Stomach (tissue), 9 donors: ENCODE measurements around the gene ANKRD49. TPM values are rescaled to one million over a fixed set of nuclear protein-coding genes. Genes with fewer than 3 reads are reported as not detected.

ENCODE experiments used
- DNase-seq, 2 donors: peaks; one replicate each; pipeline versions ENCODE4 v3.0.0 to v3.0.0-alpha.2; 2013 to 2019
- H3K27ac ChIP-seq, 5 donors: fragments of 200-600 bp in 4 of 5; sonication (generic) in 4 of 5; one replicate each; pipeline ENCODE4 v1.5.1; 2013 to 2019; ENCODE audit warnings: mild to moderate bottlenecking in 1 of 5, moderate library complexity in 1 of 5
- H3K27me3 ChIP-seq, 3 donors: fragments of 200-600 bp; sonication (generic); one replicate each; pipeline ENCODE4 v1.5.1; 2017 to 2019; ENCODE audit warnings: mixed run types in 1 of 3
- H3K36me3 ChIP-seq, 4 donors: fragments of 200-600 bp; sonication (generic); 1 replicate in 3 of 4; 2 replicates in 1 of 4; pipeline ENCODE4 v1.5.1; 2016 to 2019
- H3K4me1 ChIP-seq, 4 donors: fragments of 200-600 bp; sonication (generic); one replicate each; pipeline ENCODE4 v1.5.1; 2016 to 2019
- H3K4me3 ChIP-seq, 4 donors: fragments of 200-600 bp; sonication (generic) in 3 of 4; one replicate each; pipeline ENCODE4 v1.5.1; 2016 to 2019; ENCODE audit warnings: mild to moderate bottlenecking in 1 of 4
- H3K9me3 ChIP-seq, 4 donors: fragments of 200-600 bp; sonication (generic); one replicate each; pipeline ENCODE4 v1.5.1; 2016 to 2019
- EP300 ChIP-seq: sonication (generic); formaldehyde crosslinking; IDR thresholded peaks from one replicate; pipeline ENCODE4 v1.6.1; 2017; ENCODE audit warnings: antibody characterized with exemption
- POLR2A ChIP-seq, 4 donors: fragments of 450-650 bp; IDR thresholded peaks; one replicate each; pipeline ENCODE4 v1.6.1; 2016; ENCODE audit warnings: antibody characterized with exemption in 4 of 4, control low read depth in 2 of 4, mild to moderate bottlenecking in 1 of 4, moderate library complexity in 1 of 4
- POLR2AphosphoS5 ChIP-seq, 3 donors: sonication (generic); formaldehyde crosslinking; IDR thresholded peaks; one replicate each; pipeline ENCODE4 v1.6.1; 2016; ENCODE audit warnings: antibody characterized with exemption in 3 of 3
- WGBS, 5 donors: extraction: QIAGEN DNeasy Blood & Tissue Kit in 3 of 5; methylation state at CpG; one replicate each; pipeline versions ENCODE4 v1.1.5 to v1.1.7; 2013 to 2018; 5-methylcytosine and 5-hydroxymethylcytosine counted together
- intact Hi-C: fragments of 100-400 bp; cut with DNase I; formaldehyde crosslinking; loops from one replicate; pipeline ENCODE4 v1.15.1; 2023; ENCODE audit warnings: low total_unique reads
- polyA plus RNA-seq, 3 donors: library from polyadenylated mRNA; stranded (reverse); fragments of 200-250 nt; gene quantifications; one replicate each; pipeline ENCODE4 v1.2.3, GENCODE V29; 2013
- small RNA-seq, 4 donors: library from RNA; depleted of rRNA; stranded (forward); fragments of <200 nt; gene quantifications; one replicate each; pipeline ENCODE3, GENCODE V24; 2016
- total RNA-seq, 5 donors: library from RNA; depleted of rRNA; stranded (reverse); fragments of >200 nt; gene quantifications; one replicate each; pipeline versions ENCODE4 v1.1.0 to v1.2.3, GENCODE V29; 2014 to 2016
- TF ChIP-seq, protein P1 (sequence below), 7 experiments: fragments of 450-650 bp in 4 of 7; fragments of 200-600 bp in 3 of 7; sonication (generic) in 3 of 7; IDR thresholded peaks; one replicate each; pipeline ENCODE4 v1.5.1; 2016 to 2019; ENCODE audit warnings: antibody characterized with exemption in 7 of 7, control low read depth in 2 of 7, mild to moderate bottlenecking in 1 of 7
- donor health status: healthy with polysubstance abuse.
- donor health status: Bipolar disorder and iron deficiency.
- donor health status: healthy.

The ANKRD49 gene
- total and polyA plus RNA-seq, 8 donors, result 0.87 to 77.0 (median 15.8) TPM

DNA sequence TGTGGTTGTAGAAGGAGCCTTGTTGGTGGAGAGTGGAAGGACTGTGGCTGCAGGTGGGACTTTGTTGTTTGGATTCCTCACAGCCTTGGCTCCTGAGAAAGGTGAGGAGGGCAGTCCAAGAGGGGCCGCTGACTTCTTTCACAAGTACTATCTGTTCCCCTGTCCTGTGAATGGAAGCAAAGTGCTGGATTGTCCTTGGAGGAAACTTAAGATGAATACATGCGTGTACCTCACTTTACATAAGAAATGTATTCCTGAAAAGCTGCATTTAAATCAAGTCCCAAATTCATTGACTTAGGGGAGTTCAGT, 52.3 kb downstream of the ANKRD49 start:
- peak overlapping the region; percentile 54 to 86 (median 82) for H3K4me3 ChIP-seq
- peaks cover 37 to 76% (median 59%) of the 10 kb centered on the region in 4 donors for H3K4me1 ChIP-seq
- 29 to 64% (median 38%) methylated on average over 2 of the region's 2 CpGs for WGBS, 5 donors
- TF ChIP-seq EP300 (no peak), POLR2A (IDR thresholded peaks at IDR 0.05) (no peak), POLR2AphosphoS5 (IDR thresholded peaks at IDR 0.05) (no peak)
- TF ChIP-seq, protein P1, sequence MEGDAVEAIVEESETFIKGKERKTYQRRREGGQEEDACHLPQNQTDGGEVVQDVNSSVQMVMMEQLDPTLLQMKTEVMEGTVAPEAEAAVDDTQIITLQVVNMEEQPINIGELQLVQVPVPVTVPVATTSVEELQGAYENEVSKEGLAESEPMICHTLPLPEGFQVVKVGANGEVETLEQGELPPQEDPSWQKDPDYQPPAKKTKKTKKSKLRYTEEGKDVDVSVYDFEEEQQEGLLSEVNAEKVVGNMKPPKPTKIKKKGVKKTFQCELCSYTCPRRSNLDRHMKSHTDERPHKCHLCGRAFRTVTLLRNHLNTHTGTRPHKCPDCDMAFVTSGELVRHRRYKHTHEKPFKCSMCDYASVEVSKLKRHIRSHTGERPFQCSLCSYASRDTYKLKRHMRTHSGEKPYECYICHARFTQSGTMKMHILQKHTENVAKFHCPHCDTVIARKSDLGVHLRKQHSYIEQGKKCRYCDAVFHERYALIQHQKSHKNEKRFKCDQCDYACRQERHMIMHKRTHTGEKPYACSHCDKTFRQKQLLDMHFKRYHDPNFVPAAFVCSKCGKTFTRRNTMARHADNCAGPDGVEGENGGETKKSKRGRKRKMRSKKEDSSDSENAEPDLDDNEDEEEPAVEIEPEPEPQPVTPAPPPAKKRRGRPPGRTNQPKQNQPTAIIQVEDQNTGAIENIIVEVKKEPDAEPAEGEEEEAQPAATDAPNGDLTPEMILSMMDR (IDR thresholded peaks at IDR 0.05), result no peak
- H3K27ac ChIP-seq, result peak overlapping the region; percentile 95 to 98 (median 96)
- no peaks in the 10 kb centered on the region for H3K27me3 ChIP-seq
- H3K9me3 ChIP-seq, result no peaks in the 10 kb centered on the region
- no peaks in the 10 kb centered on the region for H3K36me3 ChIP-seq
- no peak for DNase-seq
- intact Hi-C loops, result no loop called here

DNA sequence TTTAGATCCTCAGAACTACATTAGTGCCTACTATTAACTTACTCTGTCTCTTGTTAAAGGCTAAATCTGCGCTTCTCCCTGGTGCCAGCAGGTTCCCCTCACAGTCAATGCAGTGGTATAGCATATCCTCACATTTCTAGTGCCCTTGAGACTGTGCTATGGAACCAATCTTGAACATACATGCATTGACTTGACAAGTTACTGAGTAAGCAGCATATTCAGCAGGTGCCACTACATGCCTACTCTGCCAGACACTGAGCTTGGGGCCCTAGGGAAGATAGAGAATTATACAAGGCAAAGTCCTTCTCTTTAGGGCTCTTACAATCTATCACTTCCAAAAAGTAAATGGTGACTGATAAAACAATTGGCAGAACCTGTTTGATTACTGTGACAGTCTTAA, 53.1 kb downstream of the ANKRD49 start:
- Histone ChIP-seq H3K27ac (peak overlapping the region in 4 of 5 donors; percentile 14 to 98 (median 64)), H3K27me3 (no peaks in the 10 kb centered on the region), H3K36me3 (no peaks in the 10 kb centered on the region), H3K4me3 (peak overlapping the region; percentile 54 to 86 (median 82)), H3K9me3 (no peaks in the 10 kb centered on the region), H3K4me1 (peaks cover 37 to 82% (median 62%) of the 10 kb centered on the region in 4 donors)
- intact Hi-C loops, result no loop called here
- peak in 2 of 3 donors; percentile 32 to 43 for TF ChIP-seq POLR2AphosphoS5 (IDR thresholded peaks at IDR 0.05)
- TF ChIP-seq EP300, result no peak
- TF ChIP-seq, protein P1 (IDR thresholded peaks at IDR 0.05), result no peak
- TF ChIP-seq POLR2A (IDR thresholded peaks at IDR 0.05), result no peak
- DNase-seq, result peak in 1 of 2 donors; percentile 60
- WGBS, 5 donors, result 31 to 62% (median 38%) methylated on average over 1 of the region's 1 CpG

DNA sequence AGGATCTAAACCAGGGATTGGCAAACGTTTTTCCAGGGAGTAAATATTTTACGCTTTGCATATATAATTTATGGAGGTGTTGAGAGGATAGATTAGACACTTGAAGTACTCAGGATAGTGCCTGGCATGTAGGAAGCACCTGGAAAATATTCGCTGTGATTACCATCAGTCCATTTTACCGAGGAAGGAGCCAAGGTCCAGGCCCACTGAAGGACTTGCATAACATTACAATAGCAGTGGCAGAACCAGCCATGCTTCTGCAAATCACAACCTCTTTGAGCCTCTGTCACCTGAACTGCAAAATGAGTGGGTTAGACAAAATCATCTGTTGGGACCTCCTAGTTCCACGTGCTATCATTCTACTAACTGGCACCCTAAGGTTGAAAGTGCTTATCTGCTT, 55.4 kb downstream of the ANKRD49 start:
- H3K4me1 ChIP-seq, result peaks cover 36 to 77% (median 55%) of the 10 kb centered on the region in 4 donors
- TF ChIP-seq POLR2A (IDR thresholded peaks at IDR 0.05) (no peak), EP300 (no peak), POLR2AphosphoS5 (IDR thresholded peaks at IDR 0.05) (no peak)
- intact Hi-C loops, result no loop called here
- WGBS, 5 donors, result 47 to 54% (median 52%) methylated on average over 5 of the region's 5 CpGs
- no peaks in the 10 kb centered on the region for H3K9me3 ChIP-seq
- H3K27ac ChIP-seq, result no peak overlapping the region
- H3K36me3 ChIP-seq, result no peaks in the 10 kb centered on the region
- H3K4me3 ChIP-seq, result peak overlapping the region in 2 of 4 donors; percentile 16 to 54
- DNase-seq, result no peak
- no peaks in the 10 kb centered on the region for H3K27me3 ChIP-seq

Small RNA genes within 50 kb of the gene (small RNA-seq; reads per million reads assigned to genes)
- 0 to 0.49 (median 0) reads per million in 4 donors for gene MIR548L

Other genes starting within 250 kb of the ANKRD49 start
- not detected for gene IZUMO1R, start 189.4 kb upstream of the ANKRD49 start, total RNA-seq
- gene IZUMO1R, start 189.4 kb upstream of the ANKRD49 start, polyA plus RNA-seq, result not detected
- gene GPR83, start 92.6 kb upstream of the ANKRD49 start, total RNA-seq, result under 1 TPM in 1 of 5 donors, not detected in 4; under 0.01 TPM
- gene GPR83, start 92.6 kb upstream of the ANKRD49 start, polyA plus RNA-seq, result under 1 TPM in 1 of 3 donors, not detected in 2; 0.05 TPM
- 10 to 100 TPM in 3 of 5 donors, 1 to 10 TPM in 2; 2.0 to 39.3 (median 10.5) TPM for gene MRE11, start 140 bp upstream of the ANKRD49 start, total RNA-seq
- gene MRE11, start 140 bp upstream of the ANKRD49 start, polyA plus RNA-seq, result 1 to 10 TPM; 1.5 to 5.9 (median 3.5) TPM
- not detected for gene C11orf97, start 18.5 kb downstream of the ANKRD49 start, total RNA-seq
- gene C11orf97, start 18.5 kb downstream of the ANKRD49 start, polyA plus RNA-seq, result not detected
- 10 to 100 TPM in 3 of 5 donors, 1 to 10 TPM in 1, under 1 TPM in 1; 0.58 to 19.7 (median 18.2) TPM for gene FUT4, start 49.9 kb downstream of the ANKRD49 start, total RNA-seq
- 1 to 10 TPM; 1.4 to 4.1 (median 2.7) TPM for gene FUT4, start 49.9 kb downstream of the ANKRD49 start, polyA plus RNA-seq
- gene PIWIL4, start 73.4 kb downstream of the ANKRD49 start, total RNA-seq, result 10 to 100 TPM in 2 of 5 donors, 1 to 10 TPM in 2, not detected in 1; 1.3 to 19.4 (median 9.1) TPM
- gene PIWIL4, start 73.4 kb downstream of the ANKRD49 start, polyA plus RNA-seq, result 1 to 10 TPM; 1.7 to 4.2 (median 1.8) TPM